ENCODE results near the gene BACE1-AS.
"Not testable (repeated sequence)": the region's sequence is repeated elsewhere in the genome, so short reads cannot be mapped to it uniquely, and the experiment has no call there.

Gene BACE1-AS

GRCh38 chr11:117295438-117296137 lies 4.4 kb downstream of the BACE1-AS start:
- DNase-seq, result no peak

GRCh38 chr11:117296881-117297280 lies 5.7 kb downstream of the BACE1-AS start:
- no peak for DNase-seq

- no peak for DNase-seq
These were observed 7.0 kb downstream of the BACE1-AS start for GRCh38 chr11:117298195-117298594.

DNA sequence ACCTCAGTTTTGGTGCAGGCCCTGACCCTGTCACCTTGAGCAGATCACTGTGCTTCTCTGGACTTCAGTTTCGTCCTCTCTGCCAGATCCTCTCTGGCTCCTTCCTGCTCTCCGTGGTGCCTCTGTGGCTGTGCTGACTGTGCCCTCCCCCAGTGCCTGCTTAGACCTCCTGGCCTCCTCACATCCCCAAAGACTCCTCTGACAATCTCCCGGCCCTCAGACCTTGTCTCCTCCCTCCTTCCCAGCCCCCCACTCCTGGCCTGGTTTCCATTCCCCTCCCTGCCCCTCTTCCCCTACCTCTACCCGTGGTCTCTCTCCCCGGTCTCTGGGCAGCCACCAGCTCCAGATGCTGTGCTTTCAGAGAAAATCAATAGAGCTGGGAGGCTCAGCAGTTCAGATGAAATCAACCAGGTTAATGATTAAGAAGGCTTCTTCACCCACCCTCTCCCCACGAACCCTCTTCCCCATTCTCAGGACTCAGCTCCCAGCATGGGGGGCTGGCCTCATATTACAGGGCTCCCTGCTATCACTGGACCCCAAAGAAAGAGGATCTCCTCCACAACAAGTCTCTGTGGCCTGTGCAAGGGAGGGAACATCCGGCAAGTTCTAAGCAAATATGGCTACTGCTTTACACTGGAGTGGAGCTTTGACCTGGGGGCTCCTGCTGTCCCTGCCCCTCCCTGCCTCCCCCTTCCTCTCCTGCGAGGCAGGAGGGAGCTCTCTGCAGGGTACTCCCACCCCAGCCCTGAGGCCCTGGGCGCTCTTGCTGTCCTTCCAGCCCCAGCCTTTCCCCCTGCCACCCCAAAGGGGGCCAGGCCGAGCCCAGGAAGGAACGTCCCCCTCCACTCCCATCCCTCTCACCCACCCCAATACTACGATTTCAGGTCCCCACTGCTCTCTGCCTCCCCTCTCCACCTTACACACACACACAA lies 8.5 kb downstream of the BACE1-AS start:
- DNase-seq, result no peak

GRCh38 chr11:117300283-117300663 lies 9.1 kb downstream of the BACE1-AS start:
- no peak for DNase-seq

GRCh38 chr11:117300773-117301172 lies 9.6 kb downstream of the BACE1-AS start:
- DNase-seq, result no peak

DNA sequence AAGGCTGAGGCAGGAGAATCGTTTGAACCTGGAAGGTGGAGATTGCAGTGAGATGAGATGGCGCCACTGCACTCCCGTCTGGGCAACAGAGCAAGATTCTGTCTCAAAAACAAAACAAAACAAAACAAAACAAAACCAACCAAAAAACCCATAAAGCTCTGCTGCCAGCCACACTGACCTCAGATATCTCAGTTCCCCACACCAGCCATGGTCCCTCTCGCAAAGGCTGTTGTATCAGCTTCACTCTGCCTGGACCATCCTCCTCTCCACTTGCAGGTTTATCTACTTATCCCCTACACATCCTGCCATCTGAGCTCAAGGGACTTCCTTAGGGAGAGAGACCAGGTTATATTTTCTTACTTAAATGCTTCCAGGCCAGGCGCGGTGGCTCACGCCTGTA lies 11.1 kb downstream of the BACE1-AS start:
- no peak for DNase-seq

DNA sequence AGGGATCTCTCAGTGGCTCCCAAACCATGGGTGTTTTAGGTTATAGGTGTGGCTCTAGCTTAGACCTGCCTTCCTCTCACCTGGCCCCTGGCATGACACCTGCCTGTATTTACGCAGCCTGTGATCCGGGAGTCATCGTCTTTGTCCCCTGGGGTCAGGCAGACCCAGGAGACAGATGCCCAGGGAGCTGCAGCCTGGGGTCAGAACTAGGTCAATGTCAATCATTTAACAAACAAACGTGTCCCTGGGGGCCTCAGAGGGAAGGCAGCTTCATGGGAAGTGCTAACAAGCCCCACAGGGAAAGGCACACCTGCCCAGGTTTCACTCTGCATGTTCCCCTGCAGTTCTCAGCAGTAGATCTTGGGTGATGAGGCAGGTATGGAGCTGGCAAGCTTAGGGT lies 12.0 kb downstream of the BACE1-AS start:
- no peak for DNase-seq

- no peak for DNase-seq
These were observed 12.6 kb downstream of the BACE1-AS start for GRCh38 chr11:117303646-117304315.

DNA sequence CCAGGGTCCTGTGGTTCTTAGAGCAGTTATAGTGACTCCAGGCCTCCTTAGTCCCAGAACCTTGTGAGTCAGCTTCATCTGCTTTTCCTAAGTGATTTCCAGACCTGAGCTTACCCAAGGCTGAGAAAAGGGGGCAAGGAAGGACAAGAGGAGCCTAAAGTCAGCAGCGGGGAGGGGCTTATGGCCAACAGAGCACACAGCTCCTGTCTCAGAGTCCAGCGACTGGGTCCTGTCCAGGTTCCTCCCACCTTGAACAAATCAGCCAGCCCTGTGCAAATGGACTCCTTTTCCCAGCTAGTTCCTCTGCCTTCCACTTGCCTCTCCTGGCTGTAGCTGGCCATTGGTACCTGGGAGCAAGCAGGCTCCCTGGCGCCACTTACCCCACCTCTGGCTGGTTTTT lies 14.0 kb downstream of the BACE1-AS start:
- DNase-seq, result no peak

DNA sequence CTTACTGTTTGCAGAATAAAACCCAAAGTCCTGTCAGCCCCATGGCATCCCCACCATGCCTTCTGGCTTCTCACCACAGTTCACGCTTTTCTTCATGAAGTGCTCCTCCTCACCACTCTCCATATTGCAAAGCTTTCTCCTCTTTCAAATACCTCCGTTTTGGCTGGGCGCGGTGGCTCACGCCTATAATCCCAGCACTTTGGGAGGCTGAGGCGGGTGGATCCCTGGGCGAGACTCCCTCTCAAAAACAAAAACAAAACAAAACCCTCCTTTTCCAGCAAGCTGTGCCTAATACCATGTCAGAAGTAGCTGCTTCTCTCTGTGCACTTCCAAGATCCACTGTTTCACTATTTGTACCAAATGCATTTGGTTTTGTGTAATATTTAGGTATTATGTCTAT lies 18.2 kb downstream of the BACE1-AS start:
- no peak for DNase-seq

- DNase-seq, result no peak
These were observed 21.9 kb downstream of the BACE1-AS start for GRCh38 chr11:117313091-117313490.

DNA sequence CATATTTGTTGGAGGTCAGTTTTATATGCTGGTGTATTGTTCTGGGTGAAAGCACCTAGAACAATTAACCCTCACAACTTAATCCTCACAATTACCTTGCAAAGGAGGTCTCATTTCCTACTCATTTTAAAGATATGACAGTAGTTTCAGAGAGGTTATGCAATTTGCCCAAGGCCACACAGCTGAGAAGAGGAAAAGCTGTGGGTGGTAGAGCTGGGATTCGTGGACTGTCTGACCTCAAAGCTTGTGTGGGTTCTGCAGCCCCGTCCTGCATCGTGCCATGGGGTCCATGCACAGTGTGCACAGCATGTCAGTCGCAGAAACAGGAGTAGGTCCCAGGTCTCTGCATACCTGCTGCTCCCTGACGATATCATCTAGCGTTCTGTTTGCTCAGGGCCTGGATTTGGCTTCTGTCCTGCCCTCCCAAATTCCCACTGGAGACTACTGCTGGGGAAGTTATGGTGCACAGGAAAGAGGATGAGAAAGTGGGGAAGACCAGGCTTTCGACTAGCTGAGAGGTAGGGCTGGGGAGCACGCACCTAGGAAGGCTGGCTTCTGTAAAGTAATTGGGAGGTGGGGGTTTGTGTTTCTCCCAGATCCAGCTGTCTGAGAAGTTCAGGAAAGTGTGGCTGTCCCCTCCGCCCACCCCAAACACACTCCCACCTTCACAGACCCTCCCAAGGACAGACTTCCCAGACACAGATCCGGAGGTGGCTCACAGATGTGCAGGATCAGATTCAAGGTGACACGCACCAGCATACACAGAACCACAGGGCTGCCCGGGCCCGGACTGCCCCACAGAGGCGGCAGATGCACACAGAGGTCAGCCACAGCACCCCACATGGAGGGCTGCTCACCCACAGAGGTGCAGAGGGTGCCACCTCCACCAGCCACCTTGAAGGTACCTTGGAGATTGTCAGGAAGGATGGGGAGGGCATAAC lies 23.0 kb downstream of the BACE1-AS start:
- DNase-seq, result no peak

- no peak for DNase-seq
These were observed 23.7 kb downstream of the BACE1-AS start for GRCh38 chr11:117314840-117315239.

DNA sequence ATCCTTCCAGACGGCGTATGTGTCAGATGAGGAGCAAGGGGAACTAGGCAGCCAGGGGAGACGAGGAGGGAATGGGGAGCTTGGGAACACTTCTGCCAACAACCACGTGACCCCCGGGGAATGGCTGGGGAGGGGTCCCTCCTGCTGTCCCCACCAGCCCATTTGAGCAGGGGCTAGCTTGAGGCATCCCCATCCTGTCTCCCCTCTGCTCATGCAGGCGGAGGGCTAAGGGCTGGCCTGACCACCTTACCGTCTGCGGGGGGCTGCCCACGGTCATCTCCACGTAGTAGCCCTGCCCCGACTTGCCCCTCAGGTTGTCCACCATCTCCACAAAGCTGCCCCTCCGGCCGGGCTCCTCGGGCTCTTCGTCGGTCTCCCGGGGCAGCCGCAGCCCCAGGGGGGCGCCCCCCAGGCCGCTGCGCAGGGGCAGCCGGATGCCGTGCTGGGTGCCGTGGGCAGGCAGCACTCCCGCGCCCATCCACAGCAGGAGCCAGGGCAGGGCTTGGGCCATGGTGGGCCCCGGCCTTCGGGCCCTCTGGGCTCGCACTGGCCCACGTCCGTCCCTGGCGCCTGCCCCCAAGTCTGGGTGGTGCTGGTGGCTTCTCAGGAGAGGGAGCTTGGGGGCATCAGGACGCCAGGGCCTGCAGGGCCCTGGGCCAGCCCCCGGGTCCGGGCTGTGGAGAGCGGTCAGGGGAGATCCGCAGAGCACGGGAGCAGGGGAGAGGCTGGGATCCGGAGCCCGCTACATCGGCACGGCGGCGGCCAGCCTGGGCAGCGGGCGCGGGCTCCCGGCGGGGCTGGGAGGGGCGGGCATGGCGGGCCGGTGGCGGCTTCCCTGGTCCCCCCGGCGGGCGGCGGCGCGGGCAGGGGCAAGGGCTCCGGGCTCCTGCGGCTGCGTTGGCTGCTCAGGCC lies 24.4 kb downstream of the BACE1-AS start:
- no peak for DNase-seq

DNA sequence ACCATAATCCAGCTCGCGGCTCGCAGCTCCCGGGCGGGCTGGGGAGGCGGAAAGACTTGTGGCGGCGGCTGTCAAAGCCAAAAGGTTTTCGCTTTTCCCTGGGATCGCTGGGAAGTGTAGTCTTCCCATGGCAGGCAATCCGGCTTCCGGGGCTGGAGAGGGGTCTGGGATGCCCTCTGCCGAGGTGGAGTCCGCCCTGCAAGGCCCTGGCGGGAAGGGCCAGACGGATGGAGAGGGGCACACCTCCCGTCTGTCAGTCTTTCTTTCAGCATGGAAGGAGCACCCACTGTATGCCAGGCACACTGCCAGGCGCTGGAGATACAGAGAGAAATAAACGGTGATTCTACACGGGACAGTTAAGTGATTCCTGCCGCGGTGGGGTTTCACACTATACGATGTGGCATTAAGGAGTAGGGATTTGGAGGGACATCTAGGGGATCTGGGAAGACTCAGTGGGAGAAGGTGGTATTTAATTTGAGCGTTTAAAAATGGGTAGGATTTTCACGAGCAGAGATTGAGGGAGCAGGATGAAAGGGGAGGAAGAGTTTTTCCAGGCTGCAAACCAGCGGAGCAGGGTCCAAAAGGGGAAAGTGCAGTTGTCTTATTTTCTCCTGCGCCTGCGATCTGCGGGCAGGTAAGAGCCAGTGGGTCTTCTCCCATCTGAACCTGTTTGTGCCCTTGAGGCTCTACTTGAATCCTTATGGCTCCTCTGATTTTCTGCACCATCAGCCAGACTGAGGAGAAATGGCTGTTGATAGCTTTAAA lies 25.2 kb downstream of the BACE1-AS start, which contains the start of gene BACE1:
TSS of gene BACE1 (minus strand) at position 60 of the 765 bp plus-strand sequence. CDS start 461 bp downstream, outside the sequence.
- DNase-seq, result no peak

DNA sequence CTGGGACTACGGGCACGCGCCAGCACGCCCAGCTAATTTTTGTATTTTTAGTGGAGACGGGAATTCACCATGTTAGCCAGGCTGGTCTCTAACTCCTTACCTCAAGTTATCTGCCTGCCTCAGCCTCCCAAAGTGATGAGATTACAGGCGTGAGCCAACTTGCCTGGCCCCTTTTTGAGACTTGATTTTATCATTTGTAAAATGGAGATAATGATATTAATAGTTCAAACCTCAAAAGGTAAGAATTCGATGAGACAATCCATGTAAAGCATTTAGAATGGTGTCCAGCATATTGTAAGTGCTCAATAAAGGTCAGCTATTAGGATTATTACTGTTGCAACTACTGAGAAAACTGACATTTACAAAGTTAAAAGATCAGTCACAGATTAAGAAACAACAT lies 27.6 kb downstream of the BACE1-AS start:
- DNase-seq, result no peak

DNA sequence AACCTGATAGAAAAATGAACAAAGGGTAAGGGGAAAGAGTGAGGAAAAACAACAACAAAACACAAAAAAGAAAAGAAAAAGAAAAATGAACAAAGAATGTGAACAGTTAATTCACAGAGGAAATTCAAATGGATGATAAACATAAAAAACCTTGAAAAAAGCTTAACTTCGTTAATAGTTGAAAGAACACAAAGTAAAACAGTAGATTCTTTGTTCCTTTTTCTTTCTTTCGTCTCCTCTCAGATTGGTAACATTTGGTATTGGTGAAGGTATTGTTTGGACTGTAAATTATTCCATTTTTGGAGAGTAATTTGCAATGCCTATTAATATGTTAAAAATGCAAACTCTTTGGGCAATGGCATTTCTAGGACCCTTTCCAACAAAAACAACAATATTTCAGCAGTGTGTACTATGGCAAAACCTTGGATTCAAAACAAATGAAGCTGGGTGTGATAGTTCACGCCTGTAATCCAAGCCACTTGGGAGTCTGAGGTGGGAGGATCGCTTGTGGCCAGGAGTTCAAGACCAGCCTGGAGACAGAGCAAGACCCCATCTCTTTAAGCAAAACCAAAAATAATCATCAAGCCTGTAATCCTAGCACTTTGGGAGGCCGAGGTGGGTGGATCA lies 28.2 kb downstream of the BACE1-AS start:
- DNase-seq, result no peak

DNA sequence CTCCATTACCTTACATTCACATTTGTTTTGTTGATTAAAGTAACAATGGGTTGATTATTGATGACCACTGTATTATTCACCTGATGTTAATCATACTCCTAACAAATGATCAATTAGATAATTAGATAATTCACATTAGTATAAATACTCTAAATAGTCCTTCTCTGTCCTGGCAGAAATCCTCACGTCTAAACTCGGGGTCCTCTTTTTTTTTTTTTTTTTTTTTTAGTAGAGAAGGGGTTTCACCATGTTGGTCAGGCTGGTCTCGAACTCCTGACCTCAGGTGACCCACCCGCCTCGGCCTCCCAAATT lies 36.1 kb downstream of the BACE1-AS start:
- DNase-seq, result not testable (repeated sequence)
